GM23338 (cell line): ENCODE data around the gene FBXL17. TPM values are rescaled to one million over a fixed set of nuclear protein-coding genes. Genes with fewer than 3 reads are reported as not detected.

Experiments
- ATAC-seq: fragments of 200-7000 bp; cut with Tn5 transposase; 3 replicates; pipeline ENCODE4 v1.9.1; 2020
- DNase-seq: peaks from one replicate; pipeline ENCODE4 v3.0.0-alpha.2; 2015; ENCODE audit warnings: low spot score
- H2AFZ ChIP-seq: fragments of 200-600 bp; sonication (generic); 2 replicates; pipeline ENCODE4 v1.8.0; 2016; ENCODE audit warnings: antibody characterized with exemption, mild to moderate bottlenecking, moderate library complexity
- H3F3A ChIP-seq: fragments of 200-600 bp; sonication (generic); replicated peaks from 2 replicates; pipeline ENCODE4 v1.8.0; 2017; ENCODE audit warnings: antibody characterized with exemption, mixed run types, low read depth
- H3K27ac ChIP-seq: fragments of 200-600 bp; sonication (generic); 2 replicates; pipeline ENCODE4 v1.6.1; 2016; ENCODE audit warnings: low read depth
- H3K27me3 ChIP-seq: fragments of 200-600 bp; sonication (generic); 2 replicates; pipeline ENCODE4 v1.8.0; 2016; ENCODE audit warnings: mild to moderate bottlenecking, mixed run types, moderate library complexity; ENCODE audit not compliant: insufficient read depth
- H3K36me3 ChIP-seq: fragments of 200-600 bp; sonication (generic); 2 replicates; pipeline ENCODE4 v1.8.0; 2016; ENCODE audit warnings: mild to moderate bottlenecking; ENCODE audit not compliant: insufficient read depth
- H3K4me1 ChIP-seq: fragments of 200-600 bp; sonication (generic); 2 replicates; pipeline ENCODE4 v1.8.0; 2016; ENCODE audit warnings: mild to moderate bottlenecking, moderate library complexity; ENCODE audit not compliant: insufficient read depth
- H3K4me2 ChIP-seq: fragments of 200-600 bp; sonication (generic); 2 replicates; pipeline ENCODE4 v1.7.1; 2017; ENCODE audit warnings: mixed run types
- H3K4me3 ChIP-seq: fragments of 200-600 bp; sonication (generic); 2 replicates; pipeline ENCODE4 v1.6.1; 2016; ENCODE audit warnings: mixed run types
- H3K79me2 ChIP-seq: fragments of 200-600 bp; sonication (generic); replicated peaks from 2 replicates; pipeline ENCODE4 v1.8.0; 2017; ENCODE audit warnings: mild to moderate bottlenecking; ENCODE audit not compliant: insufficient read depth
- H3K9me2 ChIP-seq: fragments of 200-600 bp; sonication (generic); 2 replicates; pipeline ENCODE4 v1.8.0; 2017; ENCODE audit not compliant: insufficient read depth
- H4K20me1 ChIP-seq: fragments of 200-600 bp; sonication (generic); replicated peaks from 2 replicates; pipeline ENCODE4 v1.8.0; 2017; ENCODE audit warnings: mild to moderate bottlenecking; ENCODE audit not compliant: insufficient read depth
- H3K27ac Mint-ChIP-seq: 2 replicates; pipeline ENCODE4 v1.8.0; 2020; ENCODE audit warnings: inconsistent platforms, mild to moderate bottlenecking, moderate library complexity, mixed read lengths
- H3K27me3 Mint-ChIP-seq: 3 replicates; pipeline ENCODE4 v1.8.0; 2022; ENCODE audit warnings: low read depth, mild to moderate bottlenecking, moderate library complexity, mixed read lengths, inconsistent platforms; ENCODE audit not compliant: insufficient read depth, poor library complexity
- H3K36me3 Mint-ChIP-seq: 3 replicates; pipeline ENCODE4 v1.8.0; 2021; ENCODE audit warnings: low read depth, mild to moderate bottlenecking, inconsistent platforms, moderate library complexity, mixed read lengths
- H3K4me1 Mint-ChIP-seq: 3 replicates; pipeline ENCODE4 v1.8.0; 2020; ENCODE audit warnings: mild to moderate bottlenecking, inconsistent platforms, mixed read lengths
- H3K4me3 Mint-ChIP-seq: 3 replicates; pipeline ENCODE4 v1.8.0; 2021; ENCODE audit warnings: moderate library complexity, mild to moderate bottlenecking, inconsistent platforms, mixed read lengths
- H3K9me3 Mint-ChIP-seq: 3 replicates; pipeline ENCODE4 v1.8.0; 2020; ENCODE audit warnings: moderate library complexity, mild to moderate bottlenecking, inconsistent platforms, mixed read lengths
- CTCF ChIP-seq, 2 experiments: fragments of 200-600 bp in 1 of 2; sonication (generic) in 1 of 2; conservative IDR thresholded peaks; 2 replicates each; pipeline versions ENCODE4 v1.5.1 to v1.6.1; 2016 to 2017; ENCODE audit warnings: antibody characterized with exemption in 2 of 2, low read depth in 2 of 2, mild to moderate bottlenecking in 2 of 2, moderate library complexity in 1 of 2
- EZH2phosphoT487 ChIP-seq: fragments of 200-600 bp; sonication (generic); IDR thresholded peaks from one replicate; pipeline ENCODE4 v1.8.1; 2018; ENCODE audit warnings: antibody characterized with exemption; ENCODE audit not compliant: unreplicated experiment
- JUNB ChIP-seq: IDR thresholded peaks from one replicate; pipeline ENCODE4 v1.6.1; 2016; ENCODE audit warnings: antibody characterized with exemption; ENCODE audit not compliant: unreplicated experiment
- POLR2AphosphoS5 ChIP-seq: IDR thresholded peaks from 2 replicates; pipeline ENCODE4 v1.6.1; 2016; ENCODE audit warnings: antibody characterized with exemption, low read depth
- STAT1 ChIP-seq: IDR thresholded peaks from one replicate; pipeline ENCODE4 v1.6.1; 2016; ENCODE audit warnings: antibody characterized with exemption; ENCODE audit not compliant: unreplicated experiment
- ZNF462 ChIP-seq: fragments of 250-450 bp; sonication (Bioruptor Pico); IDR thresholded peaks from 2 replicates; pipeline ENCODE4 v1.5.0; 2020; ENCODE audit warnings: mild to moderate bottlenecking, moderate library complexity
- polyA plus RNA-seq: library from polyadenylated mRNA; unstranded; fragments of >200 nt; fragmentation: Nextera tagmentation; extraction: Ambion mirVana; gene quantifications from 2 replicates; pipeline ENCODE4 v1.2.1, GENCODE V29; 2016
- total RNA-seq: library from RNA; depleted of rRNA; stranded (reverse); fragments of >200 nt; shearing (Covaris generic); gene quantifications from 2 replicates; pipeline ENCODE4 v1.2.3, GENCODE V29; 2014

FBXL17 gene
- total and polyA plus RNA-seq, 2 experiments from 2014 or later, result 2.0 to 2.7 TPM

DNA sequence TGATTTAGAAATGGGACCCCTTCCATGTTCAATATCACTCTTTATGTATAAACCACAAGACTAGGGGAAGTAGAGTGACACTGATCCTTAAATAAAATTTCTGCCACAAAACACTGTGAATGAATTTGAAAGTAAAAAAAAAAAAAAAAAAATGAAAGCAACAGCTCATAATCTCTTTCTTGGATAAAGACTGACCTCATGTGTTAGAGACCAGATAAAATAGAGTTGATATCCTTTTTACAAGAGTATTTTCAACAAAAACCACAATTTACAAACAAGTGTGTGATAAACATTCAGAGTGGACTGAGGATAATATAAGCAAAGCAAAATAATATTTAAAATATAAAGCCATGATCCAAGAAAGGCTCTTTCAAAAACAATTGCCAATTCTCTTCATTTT, 180.2 kb downstream of the FBXL17 start (continued):
- no peak for TF ChIP-seq JUNB
- no peak for TF ChIP-seq POLR2AphosphoS5

- Histone ChIP-seq H2AFZ (no peak overlapping the region), H3K79me2 (no peaks in the 10 kb centered on the region), H3F3A (no peaks in the 10 kb centered on the region), H4K20me1 (no peaks in the 10 kb centered on the region), H3K4me2 (no peak overlapping the region), H3K4me1 (0 out of 2 replicates have a peak, but pooled peaks cover 4% of the 10 kb centered on the region), H3K36me3 (no peaks in the 10 kb centered on the region), H3K27ac (no peak overlapping the region), H3K4me3 (no peak overlapping the region), H3K9me2 (no peaks in the 10 kb centered on the region), H3K27me3 (no peaks in the 10 kb centered on the region)
- Mint-ChIP-seq H3K36me3 (no peaks in the 10 kb centered on the region), H3K27ac (no peak overlapping the region), H3K4me3 (no peak overlapping the region), H3K27me3 (no peaks in the 10 kb centered on the region), H3K9me3 (no peaks in the 10 kb centered on the region), H3K4me1 (peaks cover 5% of the 10 kb centered on the region; the same call in 2 of the 3 replicates)
- DNase-seq (no peak), ATAC-seq (no peak)
- TF ChIP-seq STAT1 (no peak), EZH2phosphoT487 (no peak), ZNF462 (no peak), CTCF (conservative IDR thresholded peaks at IDR 0.05; ENCODE audit: low read depth in 2 of 2) (no peak)
Observed at GRCh38 chr5:108196276-108196675, 185.6 kb downstream of the FBXL17 start.
